D721Med (cell line): Measurements from ENCODE around the gene SLC5A5.

ENCODE experiments used
- DNase-seq: peaks from one replicate; pipeline ENCODE4 v3.0.0; 2011; ENCODE audit warnings: low spot score; ENCODE audit not compliant: insufficient read length
- FAIRE-seq: peaks from 2 replicates; lab custom pipeline; 2011; peaks lifted over from hg19 to GRCh38; lab: Jason Lieb, UNC
- CTCF ChIP-seq: IDR thresholded peaks from 2 replicates; pipeline ENCODE4 v1.5.1; 2012; ENCODE audit warnings: mild to moderate bottlenecking, control low read depth; ENCODE audit not compliant: insufficient read depth; ENCODE audit errors: missing control alignments

Gene SLC5A5

GRCh38 chr19:17888260-17888659, 16.5 kb downstream of the SLC5A5 start:
- DNase-seq (no peak), FAIRE-seq (no peak)
- no peak for TF ChIP-seq CTCF

GRCh38 chr19:17889609-17890214, 18.0 kb downstream of the SLC5A5 start:
- no peak for DNase-seq
- FAIRE-seq, result no peak
- no peak for TF ChIP-seq CTCF

- FAIRE-seq (no peak), DNase-seq (no peak)
- TF ChIP-seq CTCF, result no peak
Observed at GRCh38 chr19:17893766-17894165, 22.0 kb downstream of the SLC5A5 start.

GRCh38 chr19:17902701-17903100, 31.0 kb downstream of the SLC5A5 start:
- no peak for DNase-seq
- TF ChIP-seq CTCF, result no peak
- no peak for FAIRE-seq

GRCh38 chr19:17908244-17908643, 36.5 kb downstream of the SLC5A5 start:
- FAIRE-seq, result no peak
- no peak for DNase-seq
- no peak for TF ChIP-seq CTCF

GRCh38 chr19:17909003-17909732, 37.4 kb downstream of the SLC5A5 start:
- FAIRE-seq (no peak), DNase-seq (no peak)
- TF ChIP-seq CTCF, result no peak

- no peak for FAIRE-seq
- no peak for DNase-seq
- no peak for TF ChIP-seq CTCF
Observed at GRCh38 chr19:17910791-17911360, 39.1 kb downstream of the SLC5A5 start.
